ENCODE data around the gene NRXN2. TPM values are rescaled to one million over a fixed set of nuclear protein-coding genes. Genes with fewer than 3 reads are reported as not detected.

Gene NRXN2
- total RNA-seq, 1 experiment from 2014 or later = not detected

DNA sequence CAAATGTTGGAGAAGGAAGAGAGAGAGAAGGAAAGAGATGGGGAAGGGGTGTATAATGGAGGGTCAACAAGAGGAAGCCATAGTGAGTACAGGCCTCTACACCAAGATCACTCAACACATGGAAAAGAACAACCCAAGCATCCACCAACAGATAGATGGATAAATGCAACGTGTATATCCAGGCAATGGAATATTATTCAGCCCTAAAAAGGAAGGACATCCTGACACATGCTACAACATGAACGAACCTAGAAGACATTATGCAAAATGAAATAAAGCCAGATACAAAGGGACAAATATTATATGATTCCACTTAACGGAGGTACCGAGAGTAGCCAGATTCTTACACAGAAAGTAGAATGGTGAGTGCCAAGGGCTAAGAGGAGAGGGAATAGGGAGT lies 59.3 kb downstream of the NRXN2 start:
- BruUV-seq (replicated peaks) = no TSS peak
- H3K4me3 Mint-ChIP-seq (ENCODE audit: low read depth, unreplicated experiment) = no peak overlapping the region
- H3K27ac Mint-ChIP-seq (ENCODE audit: unreplicated experiment) = no peak overlapping the region
- TF ChIP-seq, protein P1, sequence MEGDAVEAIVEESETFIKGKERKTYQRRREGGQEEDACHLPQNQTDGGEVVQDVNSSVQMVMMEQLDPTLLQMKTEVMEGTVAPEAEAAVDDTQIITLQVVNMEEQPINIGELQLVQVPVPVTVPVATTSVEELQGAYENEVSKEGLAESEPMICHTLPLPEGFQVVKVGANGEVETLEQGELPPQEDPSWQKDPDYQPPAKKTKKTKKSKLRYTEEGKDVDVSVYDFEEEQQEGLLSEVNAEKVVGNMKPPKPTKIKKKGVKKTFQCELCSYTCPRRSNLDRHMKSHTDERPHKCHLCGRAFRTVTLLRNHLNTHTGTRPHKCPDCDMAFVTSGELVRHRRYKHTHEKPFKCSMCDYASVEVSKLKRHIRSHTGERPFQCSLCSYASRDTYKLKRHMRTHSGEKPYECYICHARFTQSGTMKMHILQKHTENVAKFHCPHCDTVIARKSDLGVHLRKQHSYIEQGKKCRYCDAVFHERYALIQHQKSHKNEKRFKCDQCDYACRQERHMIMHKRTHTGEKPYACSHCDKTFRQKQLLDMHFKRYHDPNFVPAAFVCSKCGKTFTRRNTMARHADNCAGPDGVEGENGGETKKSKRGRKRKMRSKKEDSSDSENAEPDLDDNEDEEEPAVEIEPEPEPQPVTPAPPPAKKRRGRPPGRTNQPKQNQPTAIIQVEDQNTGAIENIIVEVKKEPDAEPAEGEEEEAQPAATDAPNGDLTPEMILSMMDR (IDR thresholded peaks at IDR 0.05; ENCODE audit: unreplicated experiment) = no peak
- CTCF ChIA-PET = no interaction called here
- H3K4me1 Mint-ChIP-seq (ENCODE audit: low read depth, unreplicated experiment) = no peaks in the 10 kb centered on the region
- H3K36me3 Mint-ChIP-seq (ENCODE audit: insufficient read depth, unreplicated experiment) = no peaks in the 10 kb centered on the region
- peaks cover 92% of the 10 kb centered on the region for H3K27me3 Mint-ChIP-seq (ENCODE audit: unreplicated experiment)
- H3K9me3 Mint-ChIP-seq (ENCODE audit: low read depth, unreplicated experiment) = no peaks in the 10 kb centered on the region
- intact Hi-C loops (cut with micrococcal nuclease; ENCODE audit: unreplicated experiment) = no loop called here
- no peak for DNase-seq

DNA sequence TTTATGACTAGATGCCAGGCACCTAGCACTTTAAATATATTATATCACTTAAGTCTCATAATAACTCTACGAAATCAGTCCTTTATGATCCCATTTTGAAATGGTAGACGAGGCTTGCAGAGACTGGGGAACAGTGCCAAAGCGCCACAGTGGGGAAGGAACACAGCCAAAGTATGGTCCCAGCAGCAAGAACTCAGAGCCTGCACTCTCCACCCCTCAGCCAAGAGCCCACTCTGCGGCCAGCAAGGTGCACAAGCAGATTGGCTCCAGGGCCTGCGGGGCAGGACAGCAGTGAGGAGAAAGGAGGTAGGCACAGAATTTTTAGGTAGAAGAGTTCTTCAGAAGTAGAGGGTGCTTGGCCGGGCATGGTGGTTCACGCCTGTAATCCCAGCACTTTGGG lies 61.4 kb downstream of the NRXN2 start:
- no peaks in the 10 kb centered on the region for H3K36me3 Mint-ChIP-seq (ENCODE audit: insufficient read depth, unreplicated experiment)
- TF ChIP-seq, protein P1 (IDR thresholded peaks at IDR 0.05; ENCODE audit: unreplicated experiment) = no peak
- no peaks in the 10 kb centered on the region for H3K9me3 Mint-ChIP-seq (ENCODE audit: low read depth, unreplicated experiment)
- peaks cover 92% of the 10 kb centered on the region for H3K27me3 Mint-ChIP-seq (ENCODE audit: unreplicated experiment)
- intact Hi-C loops (cut with micrococcal nuclease; ENCODE audit: unreplicated experiment) = no loop called here
- CTCF ChIA-PET = no interaction called here
- no peak overlapping the region for H3K27ac Mint-ChIP-seq (ENCODE audit: unreplicated experiment)
- DNase-seq = no peak
- no peaks in the 10 kb centered on the region for H3K4me1 Mint-ChIP-seq (ENCODE audit: low read depth, unreplicated experiment)
- no TSS peak for BruUV-seq (replicated peaks)
- no peak overlapping the region for H3K4me3 Mint-ChIP-seq (ENCODE audit: low read depth, unreplicated experiment)

DNA sequence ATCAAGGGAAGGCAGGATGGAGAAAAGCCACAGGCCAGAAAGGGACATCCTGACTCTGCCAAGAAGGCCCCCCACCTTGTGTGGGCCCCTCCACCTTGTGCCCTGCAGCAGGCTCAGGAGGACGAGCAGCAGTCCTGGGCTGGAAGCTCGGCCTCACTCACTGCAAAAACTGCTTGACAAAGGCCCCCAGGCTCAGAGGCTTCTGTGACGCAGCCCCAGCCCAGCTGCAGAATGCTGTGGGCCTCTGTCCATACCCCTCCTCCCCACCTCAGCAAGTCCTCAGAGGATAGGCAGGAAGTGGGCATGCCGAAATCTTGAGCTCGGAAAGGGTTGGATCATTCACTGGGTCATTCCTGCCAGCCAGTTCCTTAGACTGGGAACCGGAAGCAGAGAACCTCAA lies 61.9 kb downstream of the NRXN2 start:
- Mint-ChIP-seq H3K36me3 (ENCODE audit: insufficient read depth, unreplicated experiment) (no peaks in the 10 kb centered on the region), H3K27me3 (ENCODE audit: unreplicated experiment) (peaks cover 92% of the 10 kb centered on the region), H3K9me3 (ENCODE audit: low read depth, unreplicated experiment) (no peaks in the 10 kb centered on the region), H3K4me1 (ENCODE audit: low read depth, unreplicated experiment) (no peaks in the 10 kb centered on the region), H3K27ac (ENCODE audit: unreplicated experiment) (no peak overlapping the region), H3K4me3 (ENCODE audit: low read depth, unreplicated experiment) (no peak overlapping the region)
- intact Hi-C loops (cut with micrococcal nuclease; ENCODE audit: unreplicated experiment) = no loop called here
- CTCF ChIA-PET = no interaction called here
- TF ChIP-seq, protein P1 (IDR thresholded peaks at IDR 0.05; ENCODE audit: unreplicated experiment) = no peak
- BruUV-seq (replicated peaks) = no TSS peak
- no peak for DNase-seq

DNA sequence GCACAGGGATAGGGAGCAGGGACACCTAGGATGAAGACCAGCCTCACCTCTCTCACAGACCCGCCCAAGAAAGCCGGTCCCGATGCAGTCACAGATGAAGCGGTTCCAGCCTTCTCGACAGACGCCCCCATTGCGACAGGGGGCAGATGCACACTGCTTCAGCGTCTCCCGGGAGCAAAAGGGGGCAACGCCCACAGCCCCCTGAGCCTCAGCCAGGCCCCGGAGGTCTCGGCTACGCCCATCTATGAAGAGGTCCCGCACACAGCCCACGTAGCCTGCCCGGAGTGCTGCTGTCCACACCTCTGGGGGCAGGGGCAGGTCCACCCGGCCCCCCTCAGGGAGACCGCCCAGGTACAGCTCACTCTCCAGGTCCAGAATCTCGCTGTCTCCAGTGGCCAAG lies 62.3 kb downstream of the NRXN2 start:
- no peak overlapping the region for H3K27ac Mint-ChIP-seq (ENCODE audit: unreplicated experiment)
- H3K27me3 Mint-ChIP-seq (ENCODE audit: unreplicated experiment) = peaks cover 92% of the 10 kb centered on the region
- no peak overlapping the region for H3K4me3 Mint-ChIP-seq (ENCODE audit: low read depth, unreplicated experiment)
- H3K9me3 Mint-ChIP-seq (ENCODE audit: low read depth, unreplicated experiment) = no peaks in the 10 kb centered on the region
- no peak for DNase-seq
- no TSS peak for BruUV-seq (replicated peaks)
- H3K4me1 Mint-ChIP-seq (ENCODE audit: low read depth, unreplicated experiment) = no peaks in the 10 kb centered on the region
- intact Hi-C loops (cut with micrococcal nuclease; ENCODE audit: unreplicated experiment) = no loop called here
- H3K36me3 Mint-ChIP-seq (ENCODE audit: insufficient read depth, unreplicated experiment) = no peaks in the 10 kb centered on the region
- CTCF ChIA-PET = no interaction called here
- TF ChIP-seq, protein P1 (IDR thresholded peaks at IDR 0.05; ENCODE audit: unreplicated experiment) = no peak

All from Calu3 (cell line).